HG02610 (cell line): ENCODE data around the gene SLC18A2.
"Not testable (repeated sequence)": the region's sequence is repeated elsewhere in the genome, so short reads cannot be mapped to it uniquely, and the experiment has no call there.

Source experiments
- ATAC-seq: cut with Tn5 transposase; IDR thresholded peaks from one replicate; pipeline ENCODE4 v1.9.1; 2021; ENCODE audit warnings: mild to moderate bottlenecking, moderate library complexity; ENCODE audit not compliant: unreplicated experiment

Gene SLC18A2

DNA sequence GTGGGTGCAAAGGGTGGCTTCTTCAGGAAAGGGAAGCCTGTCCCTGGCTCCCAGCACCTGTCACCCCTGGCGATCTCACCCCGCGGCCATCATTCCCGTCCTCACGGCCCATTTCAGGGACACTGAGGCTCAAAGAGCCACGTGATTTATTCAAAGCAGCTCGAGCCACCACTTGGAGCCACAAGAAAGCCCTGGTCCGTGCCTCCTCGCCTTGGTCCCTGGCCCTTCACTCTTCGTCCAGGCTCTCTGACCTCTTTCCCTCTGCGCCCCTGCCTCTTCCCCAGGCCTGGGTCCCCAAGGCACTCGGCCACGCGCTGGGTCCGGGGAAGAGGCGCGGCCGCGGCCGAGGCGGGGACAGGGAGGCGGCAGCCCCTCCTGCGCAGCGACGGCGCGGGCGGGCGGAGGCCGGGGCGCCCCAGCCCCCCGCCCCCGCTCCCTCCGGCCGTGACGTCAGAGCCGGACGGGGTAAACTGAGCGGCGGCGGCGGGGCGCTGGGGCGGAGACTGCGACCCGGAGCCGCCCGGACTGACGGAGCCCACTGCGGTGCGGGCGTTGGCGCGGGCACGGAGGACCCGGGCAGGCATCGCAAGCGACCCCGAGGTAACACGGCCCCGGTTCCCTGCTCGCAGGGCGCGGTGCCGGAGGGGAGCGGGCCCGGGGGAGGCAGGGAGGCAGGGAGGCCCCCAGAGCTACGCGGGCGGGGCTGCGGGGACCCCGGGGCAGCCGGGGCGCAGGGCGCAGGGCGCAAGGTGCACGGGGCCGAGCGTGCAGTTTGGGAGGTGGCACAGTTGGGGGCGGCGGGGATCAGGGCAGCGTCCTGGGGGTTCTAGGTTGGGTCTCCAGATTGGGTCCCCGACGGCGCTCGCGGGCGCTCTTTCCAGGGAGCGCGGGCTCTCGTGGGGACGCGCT, at the start of gene SLC18A2:
Gene SLC18A2, plus strand, starts transcription at position 494 of the 909 bp plus-strand sequence. CDS start 580 bp downstream, outside the sequence.
- no peak for ATAC-seq

DNA sequence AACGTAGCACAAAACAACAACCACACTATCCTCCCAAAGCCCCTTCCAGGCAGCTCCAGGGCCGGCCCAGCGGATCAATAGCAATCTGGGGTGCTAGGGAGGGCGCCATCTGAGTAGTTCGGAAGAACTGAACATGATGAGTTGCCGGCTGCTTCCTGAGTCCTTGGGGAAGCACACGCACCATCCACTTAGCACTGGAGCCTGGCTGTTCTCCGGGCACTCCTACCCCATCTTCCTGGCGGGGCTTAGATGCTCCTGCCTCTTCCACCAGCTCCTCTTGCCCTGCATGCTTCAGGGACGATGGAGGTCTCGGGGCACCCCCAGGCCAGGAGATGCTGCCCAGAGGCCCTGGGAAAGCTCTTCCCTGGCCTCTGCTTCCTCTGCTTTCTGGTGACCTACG, 43.7 kb upstream of the SLC18A2 start, which contains the start of gene KCNK18:
Gene KCNK18, plus strand, starts transcription at position 301 of the 400 bp plus-strand sequence. Its CDS starts 0 bp downstream, at position 301.
- no peak for ATAC-seq

DNA sequence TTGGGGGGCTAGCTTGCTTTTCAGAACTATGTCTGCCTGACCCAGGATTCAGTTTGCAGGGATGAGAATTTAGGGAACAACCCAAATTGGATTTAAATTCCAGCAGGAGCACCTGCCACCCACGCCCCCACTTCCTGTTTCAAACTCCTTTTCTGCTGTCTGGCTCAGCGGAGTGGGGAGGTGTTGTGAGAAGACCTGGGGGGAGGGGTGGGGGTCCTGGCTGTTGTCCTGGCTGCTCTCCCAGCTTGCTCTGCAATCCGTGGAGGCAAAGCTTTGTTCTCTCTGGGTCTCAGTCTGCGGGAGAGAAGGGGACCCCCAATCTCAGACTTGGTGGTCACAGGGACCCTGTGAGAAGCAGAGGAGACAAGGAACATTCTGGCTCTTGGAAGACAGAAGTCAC, 42.8 kb upstream of the SLC18A2 start:
- no peak for ATAC-seq

DNA sequence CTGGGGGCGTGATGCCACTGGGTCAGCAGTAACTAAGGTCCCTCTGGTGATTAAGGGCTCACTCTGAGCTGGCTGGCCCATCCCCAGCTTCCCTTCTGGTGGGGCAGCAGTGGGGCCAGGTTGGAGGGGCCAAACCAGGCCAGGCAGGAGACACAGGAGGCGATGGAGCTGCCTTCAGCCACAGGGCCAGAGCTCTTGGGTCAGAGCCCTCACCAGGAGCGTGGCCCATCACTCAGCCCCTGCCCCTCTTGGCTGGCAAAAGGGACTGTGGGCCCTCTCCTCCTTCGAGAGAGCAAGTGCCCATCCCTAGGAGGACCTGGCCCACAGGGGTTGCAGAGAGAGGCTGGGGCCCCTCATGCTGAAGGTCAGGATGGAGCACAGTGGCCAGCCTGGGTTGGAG, 39.1 kb upstream of the SLC18A2 start:
- no peak for ATAC-seq

DNA sequence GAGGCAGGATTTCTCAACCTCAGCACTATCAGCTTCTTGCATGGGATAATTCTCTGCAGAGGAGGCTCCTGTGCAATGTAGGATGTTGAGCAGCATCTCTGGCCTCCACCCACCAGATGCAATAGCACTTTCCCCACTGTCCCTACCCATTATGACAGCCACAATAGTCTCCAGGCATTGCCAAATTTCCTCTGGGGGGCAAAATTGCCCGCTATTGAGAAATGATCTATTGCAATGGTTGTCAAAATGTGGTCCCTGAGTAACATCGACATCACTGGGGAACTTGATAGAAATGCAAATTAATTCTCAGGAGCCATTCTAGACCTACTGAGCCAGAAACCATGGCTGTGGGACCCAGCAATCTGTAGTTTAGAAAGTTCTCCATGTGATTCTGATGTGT, 36.6 kb upstream of the SLC18A2 start:
- no peak for ATAC-seq

DNA sequence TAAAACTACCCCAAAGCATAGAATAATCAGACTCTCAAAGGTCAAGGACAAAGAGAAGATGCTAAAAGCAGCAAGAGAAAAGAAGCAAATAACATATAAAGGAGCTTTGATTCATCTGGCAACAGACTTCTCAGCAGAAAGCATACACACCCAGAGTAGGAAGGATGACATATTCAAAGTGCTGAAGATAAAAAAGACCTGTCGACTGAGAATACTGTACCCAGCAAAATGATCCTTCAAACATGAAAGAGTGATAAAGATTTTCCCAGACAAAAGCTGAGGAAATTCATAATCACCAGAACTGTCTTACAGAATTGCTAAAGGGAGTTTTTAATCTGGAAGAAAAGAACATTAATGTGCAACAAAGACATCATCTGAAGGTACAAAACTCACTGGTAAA, 28.7 kb upstream of the SLC18A2 start:
- no peak for ATAC-seq

DNA sequence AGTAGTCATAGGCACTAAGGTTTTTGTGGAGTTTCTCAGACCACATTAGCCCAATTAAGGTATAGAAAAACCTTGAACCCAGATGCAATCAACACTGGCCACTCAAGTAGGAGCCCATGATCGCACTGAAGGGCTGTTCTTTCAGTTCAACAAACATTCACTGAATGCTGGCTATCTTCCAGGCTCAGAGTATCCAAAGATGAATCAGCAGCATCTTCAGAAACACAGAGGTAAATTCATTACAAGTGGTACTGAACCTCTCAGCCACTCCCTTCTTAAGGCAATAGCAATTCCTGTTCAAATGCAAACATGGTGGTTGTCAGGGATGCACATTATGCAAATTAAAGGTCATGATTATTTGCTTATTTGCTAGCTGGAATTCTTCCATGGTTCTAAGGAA, 26.5 kb upstream of the SLC18A2 start:
- ATAC-seq = no peak

DNA sequence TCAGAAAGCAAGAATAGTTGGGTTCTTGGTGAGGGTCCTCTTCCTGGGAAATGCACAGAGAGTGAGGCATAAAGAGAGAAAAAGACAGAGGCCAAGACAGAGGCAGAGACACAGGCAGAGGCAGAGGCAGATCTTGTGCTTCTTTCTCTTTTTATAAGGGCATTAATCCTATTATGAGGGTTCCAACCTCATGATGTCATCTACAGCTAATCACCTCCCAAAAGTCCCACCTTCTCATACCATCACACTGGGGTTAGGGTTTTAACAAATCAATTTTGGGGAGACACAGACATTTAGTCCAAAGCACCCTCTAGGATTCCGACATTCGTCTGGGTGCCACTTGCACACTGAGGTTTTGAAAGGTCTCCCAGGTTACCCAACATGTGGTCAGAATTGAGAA, 25.8 kb upstream of the SLC18A2 start:
- no peak for ATAC-seq

DNA sequence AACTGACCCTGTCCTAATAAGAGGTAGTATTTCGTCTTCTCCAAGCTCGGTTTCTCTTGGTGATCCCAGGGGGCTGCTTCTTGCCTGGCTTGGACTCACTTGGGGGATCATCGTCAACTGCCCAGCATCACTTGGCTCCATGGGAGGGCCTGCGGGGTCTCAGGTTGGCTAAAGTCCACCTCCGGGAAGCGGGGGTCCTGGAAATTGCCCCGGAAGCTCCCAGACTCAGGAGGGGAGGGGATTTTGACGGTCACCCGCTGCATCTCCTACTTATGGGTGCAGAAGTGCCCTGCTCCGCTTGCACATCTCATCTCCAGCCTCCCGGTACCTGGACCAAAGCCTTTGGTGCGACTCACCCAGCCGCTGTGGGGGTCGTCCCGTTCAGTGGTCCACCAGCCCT, 24.9 kb upstream of the SLC18A2 start:
- no peak for ATAC-seq

DNA sequence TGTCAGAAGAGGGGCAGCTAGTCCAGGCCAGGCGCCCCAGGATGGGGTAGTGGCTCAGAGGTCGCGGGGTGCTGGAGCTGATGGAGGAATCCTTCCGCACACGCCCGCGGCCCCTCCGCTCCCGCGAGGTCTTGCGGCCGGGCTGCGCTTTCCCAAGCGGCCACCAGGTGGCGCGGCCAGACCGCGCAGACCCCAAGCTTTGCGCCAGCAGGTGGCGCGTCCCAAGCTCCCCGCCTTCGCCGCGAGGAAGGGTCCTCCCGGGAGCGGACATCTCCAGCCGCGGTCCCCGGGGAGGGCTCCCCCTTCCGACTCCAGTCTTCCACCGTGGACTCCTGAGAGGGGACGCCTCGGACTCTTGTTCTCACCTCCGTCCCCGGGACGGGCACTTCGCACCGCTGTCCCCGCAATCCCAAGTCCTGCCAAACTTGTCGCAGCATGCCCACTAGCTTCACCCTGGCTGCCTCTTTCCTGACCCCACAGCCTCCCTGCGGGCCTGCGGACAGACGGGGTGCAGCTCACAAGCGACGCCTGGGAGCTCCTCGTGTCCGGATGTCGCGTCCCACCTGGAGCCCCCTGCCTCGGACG, 24.2 kb upstream of the SLC18A2 start:
- ATAC-seq = peak; percentile 85

DNA sequence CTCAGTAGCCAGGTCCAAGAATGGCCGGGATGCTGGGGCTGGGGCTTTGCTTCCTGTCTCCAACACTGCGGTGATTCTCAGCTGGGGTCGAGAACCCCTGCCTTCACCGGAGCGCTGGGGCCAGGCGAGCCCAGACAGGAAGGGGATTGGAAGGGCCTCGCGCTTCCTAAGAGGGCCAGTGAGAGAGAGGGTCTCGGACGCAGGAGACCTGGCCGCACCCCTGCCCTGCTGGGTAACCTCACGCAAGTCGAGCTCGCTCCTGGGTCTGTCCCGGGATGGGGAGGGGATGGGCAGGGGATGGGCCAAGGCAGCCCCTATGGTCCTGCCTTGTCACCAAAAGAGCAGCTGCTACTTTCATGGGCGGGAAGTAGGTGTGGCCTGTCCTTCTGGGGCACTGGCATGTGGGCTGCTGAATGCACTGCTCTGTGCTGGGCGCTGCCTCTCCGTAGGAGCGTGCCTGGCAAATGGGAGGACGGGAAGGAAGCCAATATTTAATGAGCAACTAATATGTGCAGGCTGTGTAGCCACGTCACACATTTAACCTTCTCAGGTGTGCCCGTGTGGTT, 23.6 kb upstream of the SLC18A2 start:
- peak; percentile 39 for ATAC-seq

DNA sequence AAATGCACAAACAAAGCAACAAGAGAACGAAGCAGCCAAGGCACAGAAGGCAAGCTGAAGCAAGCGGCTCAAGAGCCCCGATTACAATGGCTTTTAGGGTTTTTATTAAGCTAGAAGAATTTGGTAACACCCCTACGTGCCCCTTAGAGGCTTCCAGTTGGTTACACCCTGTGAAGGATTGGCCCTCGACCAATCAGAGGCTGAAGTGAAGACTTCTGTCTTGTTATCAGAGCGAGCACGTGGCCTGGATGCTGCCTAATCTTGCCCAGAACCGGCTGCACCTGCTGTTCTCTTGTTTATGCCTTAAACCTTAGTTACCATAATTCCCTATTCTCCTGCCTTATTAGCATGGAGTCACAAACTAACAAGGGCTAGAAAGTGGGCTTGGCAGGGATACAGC, 22.3 kb upstream of the SLC18A2 start:
- no peak for ATAC-seq

DNA sequence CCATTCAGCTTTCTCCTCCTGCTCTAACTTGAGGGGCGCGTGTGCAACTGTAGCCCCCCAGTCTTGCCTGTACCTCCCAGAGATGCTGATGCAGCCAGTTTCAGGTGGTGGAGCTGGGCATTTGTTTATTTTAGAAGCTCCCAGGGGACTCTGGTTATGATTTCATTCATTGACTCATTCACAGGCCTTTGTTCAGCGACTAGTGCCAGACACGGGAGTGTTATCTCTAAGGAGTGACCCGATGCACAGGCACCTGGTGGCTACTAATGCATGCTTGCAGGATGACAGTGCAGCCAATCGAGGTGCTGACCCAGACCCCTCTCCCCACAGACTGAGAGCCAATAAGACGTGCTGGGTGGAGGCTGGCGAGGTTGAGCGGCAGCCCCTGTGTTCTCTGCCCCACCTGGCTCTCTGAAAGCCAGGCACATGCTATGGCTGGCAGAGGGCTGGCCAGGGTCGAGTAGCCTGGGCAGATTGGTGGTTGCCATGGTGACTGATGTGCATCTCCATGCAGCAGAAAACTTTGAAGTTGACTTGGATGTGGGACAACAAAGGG, 19.7 kb upstream of the SLC18A2 start:
- no peak for ATAC-seq

DNA sequence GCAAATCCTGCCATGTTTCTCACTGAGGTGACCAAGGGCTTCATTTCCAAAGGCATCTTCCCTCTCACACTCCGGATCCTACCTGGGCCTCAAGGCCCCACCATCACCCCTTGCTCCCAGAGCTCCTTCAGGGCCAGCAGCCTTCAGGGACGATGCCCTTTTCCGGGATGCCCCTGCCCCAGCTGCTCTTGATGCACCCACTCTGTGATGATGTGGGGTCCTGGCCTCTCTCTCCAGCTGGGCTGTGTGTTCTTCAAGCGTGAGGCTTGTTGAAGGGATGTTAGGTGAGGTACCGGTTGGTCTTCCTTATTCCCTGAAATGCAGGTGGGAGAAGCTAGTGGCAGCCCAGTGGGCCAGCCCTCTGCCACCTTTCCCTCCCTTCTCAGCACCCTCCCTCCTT, 18.4 kb upstream of the SLC18A2 start:
- no peak for ATAC-seq

DNA sequence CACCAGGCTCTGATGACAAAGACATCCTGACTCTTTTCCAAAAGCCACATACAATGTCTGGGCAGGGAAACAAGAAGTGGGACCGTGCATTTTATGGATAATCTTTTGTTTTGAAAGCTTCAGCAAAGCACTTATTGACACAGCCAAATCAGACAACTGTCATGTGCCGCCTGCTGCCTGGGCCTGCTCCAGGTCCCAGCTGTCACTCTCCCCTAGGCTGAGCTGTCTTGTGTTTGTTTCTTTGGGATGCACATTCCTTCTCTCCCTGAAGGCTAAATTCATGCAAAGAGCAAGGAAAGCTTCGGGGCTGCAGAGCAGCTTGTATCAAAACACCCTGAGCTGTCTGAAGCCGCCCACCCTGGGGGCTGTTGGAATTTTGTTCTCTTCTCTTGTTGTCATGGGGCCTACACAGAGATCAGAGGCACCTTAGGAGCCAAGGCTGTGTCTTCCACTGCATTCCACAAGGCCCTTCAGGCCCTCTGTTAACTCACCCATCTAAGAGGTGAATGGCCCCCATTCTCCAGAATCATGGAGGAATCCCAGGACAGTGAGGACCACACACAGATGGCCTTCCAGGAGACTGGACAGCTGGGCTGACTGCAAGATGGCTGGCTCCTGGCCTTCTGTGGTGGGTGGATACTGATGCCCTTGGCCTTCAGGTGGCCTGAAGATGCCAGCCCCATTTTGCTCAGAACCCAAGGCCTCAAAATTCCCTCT, 17.8 kb upstream of the SLC18A2 start:
- no peak for ATAC-seq

DNA sequence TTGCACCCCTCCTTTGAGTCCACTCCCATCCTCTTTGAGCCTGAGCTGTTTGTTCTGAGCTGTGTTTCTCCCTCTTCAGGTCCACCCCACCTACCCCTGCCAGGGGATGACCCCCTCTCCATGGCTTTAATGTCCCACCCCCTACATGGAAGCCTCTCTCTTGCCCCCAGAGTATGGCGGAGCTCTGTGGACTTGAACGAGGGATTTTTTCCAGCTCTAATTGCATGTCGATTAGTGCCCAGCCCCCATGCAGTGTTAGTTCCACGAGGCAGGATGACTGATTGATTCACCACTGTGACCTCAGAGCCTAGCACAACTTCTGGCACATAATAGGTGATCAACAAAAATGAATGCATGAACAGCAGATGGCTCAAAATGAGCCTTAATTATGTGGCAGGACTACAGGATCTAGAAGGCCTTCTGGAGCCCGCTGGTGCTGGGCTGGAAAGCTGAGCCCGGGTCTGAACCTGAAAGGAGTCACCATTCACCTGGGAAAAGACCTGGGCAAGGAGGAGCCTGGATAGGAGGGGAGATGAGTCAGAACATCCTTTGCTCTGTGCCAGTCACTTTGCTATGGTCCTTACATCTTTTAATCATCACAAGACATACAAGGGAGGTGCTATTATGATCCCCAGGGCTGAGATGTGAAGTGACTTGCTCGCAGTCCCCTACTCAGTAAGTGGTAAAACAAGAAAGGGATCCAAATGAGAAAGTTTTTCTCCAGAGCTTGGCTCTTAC, 17.1 kb upstream of the SLC18A2 start:
- no peak for ATAC-seq

DNA sequence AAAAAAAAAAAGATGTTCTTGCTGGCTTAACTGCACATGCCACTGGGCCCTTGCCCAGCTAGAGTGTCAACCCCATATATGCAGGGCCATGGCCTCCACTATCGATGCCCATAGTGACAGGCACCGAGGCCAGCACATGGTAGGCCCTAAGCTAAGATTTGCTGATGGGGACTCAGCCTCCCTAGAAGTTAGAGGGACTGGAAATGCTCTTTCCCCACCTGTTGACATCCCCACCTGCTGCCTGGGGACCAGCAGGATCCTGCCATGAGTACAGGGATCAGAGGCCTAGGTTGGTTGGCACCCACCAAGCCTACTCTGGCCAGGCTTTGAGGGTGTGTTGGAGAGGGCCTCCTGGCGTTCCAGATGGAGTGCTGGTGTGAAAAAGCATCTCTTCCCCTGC, 16.0 kb upstream of the SLC18A2 start:
- ATAC-seq = no peak

DNA sequence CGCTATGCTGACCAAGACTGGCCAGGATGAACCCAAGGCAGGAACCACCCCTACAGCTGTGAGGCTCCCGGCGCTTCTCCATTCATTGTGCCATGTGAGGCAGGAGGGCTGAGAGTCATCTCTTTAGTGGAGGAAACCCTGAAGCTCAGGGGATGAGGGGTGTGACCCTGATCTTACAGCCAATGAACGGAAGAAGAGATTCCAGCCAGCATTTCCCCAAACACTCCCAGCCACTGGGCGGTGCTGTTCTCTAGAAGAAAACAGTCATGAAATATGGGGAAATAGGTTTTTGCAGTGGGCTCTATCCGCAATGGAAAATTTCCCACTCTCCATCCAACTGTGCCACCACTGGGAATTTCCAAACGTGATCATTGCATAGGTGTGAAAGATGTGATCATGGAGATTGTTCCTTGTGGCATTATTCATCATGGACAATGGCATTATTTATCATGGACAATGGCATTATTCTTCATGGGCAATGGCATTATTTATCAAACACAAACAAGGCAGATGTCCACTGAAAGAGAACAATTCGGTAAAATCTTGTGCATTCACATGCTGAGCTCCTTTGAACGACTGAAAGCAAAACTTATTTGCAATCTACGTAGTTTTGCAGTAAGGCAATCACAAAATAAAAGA, 14.0 kb upstream of the SLC18A2 start:
- peak; percentile 51 for ATAC-seq

DNA sequence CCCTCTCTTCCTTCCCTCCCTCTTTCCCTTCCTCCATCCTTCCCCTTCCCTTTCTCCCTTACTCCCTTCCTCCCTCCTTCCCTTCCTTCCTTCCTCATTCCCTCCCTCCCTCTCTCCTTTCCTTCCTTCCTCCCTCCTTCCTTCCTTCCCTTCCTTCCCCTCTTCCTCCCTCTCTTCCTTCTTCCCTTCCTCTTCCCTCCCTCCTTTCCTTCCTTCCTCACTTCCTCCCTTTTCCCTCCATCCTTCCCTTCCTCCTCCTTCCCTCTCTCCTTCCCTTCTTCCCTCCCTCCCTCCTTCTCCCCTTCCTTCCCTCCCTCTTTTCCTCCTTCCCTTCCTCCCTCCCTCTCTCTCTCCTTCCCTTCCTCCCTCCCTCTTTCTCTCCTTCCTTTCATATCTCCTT, 12.7 kb upstream of the SLC18A2 start:
- no peak for ATAC-seq

DNA sequence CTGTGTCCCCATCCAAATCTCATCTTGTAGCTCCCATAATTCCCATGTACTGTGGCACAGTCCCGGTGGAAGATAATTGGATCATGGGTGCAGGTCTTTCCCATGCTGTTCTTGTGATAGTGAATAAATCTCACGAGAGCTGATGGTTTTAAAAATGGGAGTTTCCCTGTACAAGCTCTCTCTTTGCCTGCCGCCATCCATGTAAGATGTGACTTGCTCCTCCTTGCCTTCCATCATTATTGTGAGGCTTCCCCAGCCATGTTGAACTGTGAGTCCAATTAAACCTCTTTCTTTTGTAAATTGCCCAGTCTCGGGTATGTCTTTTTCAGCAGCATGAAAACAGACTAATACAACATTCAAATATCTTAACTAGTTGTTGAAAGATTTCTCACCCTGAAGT, 10.8 kb upstream of the SLC18A2 start:
- ATAC-seq = not testable (repeated sequence)
